ENCODE results near the gene RARS2.

RARS2 gene

DNA sequence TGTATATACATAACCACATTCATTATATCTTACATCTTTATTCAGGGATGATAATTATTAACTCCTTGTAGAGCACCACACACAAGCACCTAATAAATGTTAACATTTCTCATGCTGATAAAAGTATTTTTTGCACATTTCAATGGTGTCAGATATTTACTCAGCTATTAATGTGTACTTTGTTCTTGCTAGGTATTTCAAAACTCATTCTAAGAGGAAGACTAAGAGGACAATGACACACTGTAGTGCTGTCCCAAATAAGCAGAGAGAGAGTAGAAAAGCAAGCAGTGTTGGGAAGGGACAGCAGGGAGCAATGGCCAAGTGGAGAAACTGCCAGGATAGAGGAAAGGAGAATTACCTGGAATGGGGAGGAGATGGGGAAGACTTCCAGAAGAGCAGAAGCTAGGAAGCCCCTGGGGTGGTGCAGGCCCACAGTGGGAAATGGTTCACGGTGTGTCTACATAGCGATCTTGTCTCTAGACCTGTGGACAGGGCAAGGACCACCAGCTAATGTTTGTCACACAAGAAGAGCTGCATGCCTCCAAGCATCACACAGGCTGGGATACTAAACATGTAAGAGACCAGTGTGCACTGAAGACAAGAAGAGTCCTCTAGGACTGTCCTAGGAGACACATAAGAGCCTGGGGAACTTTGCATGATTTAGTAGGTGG, 55.3 kb downstream of the RARS2 start:
- H3K4me3 ChIP-seq (replicated peaks in 1 of 2; ENCODE audit: low read depth in 2 of 2, low read length in 2 of 2) = no peak overlapping the region
- DNase-seq (ENCODE audit: low read depth in 2 of 2) = no peak
- TF ChIP-seq, protein P1, sequence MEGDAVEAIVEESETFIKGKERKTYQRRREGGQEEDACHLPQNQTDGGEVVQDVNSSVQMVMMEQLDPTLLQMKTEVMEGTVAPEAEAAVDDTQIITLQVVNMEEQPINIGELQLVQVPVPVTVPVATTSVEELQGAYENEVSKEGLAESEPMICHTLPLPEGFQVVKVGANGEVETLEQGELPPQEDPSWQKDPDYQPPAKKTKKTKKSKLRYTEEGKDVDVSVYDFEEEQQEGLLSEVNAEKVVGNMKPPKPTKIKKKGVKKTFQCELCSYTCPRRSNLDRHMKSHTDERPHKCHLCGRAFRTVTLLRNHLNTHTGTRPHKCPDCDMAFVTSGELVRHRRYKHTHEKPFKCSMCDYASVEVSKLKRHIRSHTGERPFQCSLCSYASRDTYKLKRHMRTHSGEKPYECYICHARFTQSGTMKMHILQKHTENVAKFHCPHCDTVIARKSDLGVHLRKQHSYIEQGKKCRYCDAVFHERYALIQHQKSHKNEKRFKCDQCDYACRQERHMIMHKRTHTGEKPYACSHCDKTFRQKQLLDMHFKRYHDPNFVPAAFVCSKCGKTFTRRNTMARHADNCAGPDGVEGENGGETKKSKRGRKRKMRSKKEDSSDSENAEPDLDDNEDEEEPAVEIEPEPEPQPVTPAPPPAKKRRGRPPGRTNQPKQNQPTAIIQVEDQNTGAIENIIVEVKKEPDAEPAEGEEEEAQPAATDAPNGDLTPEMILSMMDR (IDR thresholded peaks at IDR 0.05; ENCODE audit: low read depth, low read length) = no peak

DNA sequence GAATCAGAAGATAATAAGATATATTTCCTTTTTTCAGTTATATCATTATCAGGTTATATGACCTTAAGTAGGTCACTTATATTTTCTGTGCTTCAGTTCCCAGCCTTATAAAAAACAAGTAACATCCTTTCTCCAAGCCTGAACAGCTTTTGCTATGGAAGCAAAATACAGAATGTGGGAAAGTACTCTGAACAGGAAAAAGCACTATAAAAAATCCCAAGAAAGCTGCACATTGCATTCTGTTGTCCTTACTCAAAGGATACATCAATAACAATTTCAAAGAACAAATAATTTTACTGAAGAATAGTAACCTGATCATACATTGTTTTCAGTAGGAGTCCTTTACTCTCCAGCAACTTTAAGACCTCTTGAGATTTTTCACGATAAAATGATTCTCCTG, 60.6 kb downstream of the RARS2 start:
- TF ChIP-seq, protein P1 (IDR thresholded peaks at IDR 0.05; ENCODE audit: low read depth, low read length) = no peak
- no peak for DNase-seq (ENCODE audit: low read depth in 2 of 2)

GRCh38 chr6:87522686-87523085, 67.1 kb downstream of the RARS2 start:
- no peak for DNase-seq (ENCODE audit: low read depth in 2 of 2)
- TF ChIP-seq, protein P1 (IDR thresholded peaks at IDR 0.05; ENCODE audit: low read depth, low read length) = no peak
- no peak overlapping the region for H3K4me3 ChIP-seq (replicated peaks in 1 of 2; ENCODE audit: low read depth in 2 of 2, low read length in 2 of 2)

More for the DNA sequence above, 60.6 kb downstream of the RARS2 start:
- H3K4me3 ChIP-seq (replicated peaks in 1 of 2; ENCODE audit: low read depth in 2 of 2, low read length in 2 of 2) = no peak overlapping the region

GRCh38 chr6:87518453-87518852, 71.3 kb downstream of the RARS2 start:
- TF ChIP-seq, protein P1 (IDR thresholded peaks at IDR 0.05; ENCODE audit: low read depth, low read length) = no peak
- no peak for DNase-seq (ENCODE audit: low read depth in 2 of 2)
- H3K4me3 ChIP-seq (replicated peaks in 1 of 2; ENCODE audit: low read depth in 2 of 2, low read length in 2 of 2) = no peak overlapping the region

DNA sequence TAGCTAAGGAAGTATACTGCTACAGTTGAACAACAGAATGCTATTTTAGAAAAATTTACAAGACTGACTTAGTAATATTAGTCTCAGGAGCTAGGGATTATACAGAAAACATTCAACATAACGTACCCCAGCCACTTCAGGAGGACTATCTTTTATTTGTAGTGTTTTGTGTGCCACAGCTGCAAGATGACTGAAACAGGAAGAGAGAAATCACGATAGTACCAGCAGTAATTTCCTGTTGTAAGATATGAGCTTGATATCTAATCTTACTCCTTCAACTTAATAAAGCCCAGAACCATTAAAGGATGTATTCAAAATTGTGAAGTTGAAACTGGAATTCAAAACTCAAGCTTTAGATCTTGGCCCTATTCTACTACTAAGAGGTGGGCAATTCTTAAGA, 75.0 kb downstream of the RARS2 start:
- peak in 1 of 2 donors; percentile 36 for DNase-seq (ENCODE audit: low read depth in 2 of 2)
- H3K4me3 ChIP-seq (replicated peaks in 1 of 2; ENCODE audit: low read depth in 2 of 2, low read length in 2 of 2) = no peak overlapping the region
- TF ChIP-seq, protein P1 (IDR thresholded peaks at IDR 0.05; ENCODE audit: low read depth, low read length) = no peak

DNA sequence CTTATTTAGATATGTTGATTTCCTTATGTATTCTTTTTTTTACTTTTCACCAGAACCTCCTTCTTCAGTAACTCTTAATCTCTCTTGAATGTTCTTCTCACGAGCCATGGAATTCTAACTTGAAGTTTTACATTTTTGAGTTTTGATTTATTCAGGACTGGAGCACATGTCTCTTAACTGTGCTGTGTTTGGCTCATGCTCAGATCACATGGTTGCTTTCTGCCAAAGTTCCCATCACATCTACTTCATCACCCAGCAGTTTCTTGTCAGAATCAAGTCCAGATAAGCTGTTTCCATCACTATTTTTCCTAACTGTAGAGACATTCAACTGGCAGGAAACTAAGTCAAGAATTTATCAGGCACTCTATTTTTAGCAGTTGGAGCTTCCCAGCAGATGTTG, 85.3 kb downstream of the RARS2 start:
- peak in 1 of 2 donors; percentile 65 for DNase-seq (ENCODE audit: low read depth in 2 of 2)
- no peak overlapping the region for H3K4me3 ChIP-seq (replicated peaks in 1 of 2; ENCODE audit: low read depth in 2 of 2, low read length in 2 of 2)
- TF ChIP-seq, protein P1 (IDR thresholded peaks at IDR 0.05; ENCODE audit: low read depth, low read length) = no peak
